ENCODE results near the gene DGKA. TPM values are rescaled to one million over a fixed set of nuclear protein-coding genes. Genes with fewer than 3 reads are reported as not detected.

Gene DGKA
- total RNA-seq, 1 experiment from 2014 or later, result 58.3 TPM

DNA sequence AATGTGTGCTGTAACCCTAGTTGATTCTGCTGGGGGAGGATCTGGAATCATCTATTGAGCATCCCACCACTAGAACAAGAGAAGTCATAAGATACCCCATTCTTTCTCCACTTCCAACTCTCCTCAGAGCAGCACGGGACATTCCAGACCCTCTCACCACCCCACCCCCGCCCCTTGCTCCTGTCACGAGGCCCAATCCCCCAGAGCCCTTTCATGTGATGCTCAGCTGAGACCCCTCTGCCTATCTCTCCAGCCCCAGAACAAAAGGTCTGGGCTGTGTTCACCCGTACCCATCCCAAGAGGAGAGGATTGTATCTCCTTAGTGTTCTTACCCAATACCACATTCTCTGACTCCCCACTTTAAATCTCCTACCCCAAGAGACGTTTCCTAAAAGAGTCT lies 34.3 kb downstream of the DGKA start:
- peaks cover 29% of the 10 kb centered on the region for H3K79me2 ChIP-seq (ENCODE audit: insufficient read depth, low read length)
- peaks cover 8 to 16% of the 10 kb centered on the region in 2 experiments for H3K4me1 ChIP-seq (ENCODE audit: control insufficient read depth in 1 of 2, insufficient read depth in 2 of 2, low read length in 2 of 2)
- ChIA-PET CTCF (no interaction called here), POLR2A (no interaction called here), RAD21 (ENCODE audit: low non-redundant PET in 1 of 2, low total read pairs in 2 of 2, uncharacterized antibody in 2 of 2, unreplicated experiment in 2 of 2) (no interaction called here)
- H3K9me3 ChIP-seq (ENCODE audit: control insufficient read depth in 1 of 2, insufficient read depth in 1 of 2, low read depth in 1 of 2, low read length in 2 of 2), result no peaks in the 10 kb centered on the region
- no peak overlapping the region for H2AFZ ChIP-seq (ENCODE audit: low read depth, low read length, poor library complexity, severe bottlenecking)
- intact Hi-C loops (cut with micrococcal nuclease), result no loop called here
- DNase-seq (ENCODE audit: low read depth, low spot score) (no peak), ATAC-seq (no peak)
- H3K4me2 ChIP-seq (ENCODE audit: low read length), result no peak overlapping the region
- no peaks in the 10 kb centered on the region for H4K20me1 ChIP-seq (ENCODE audit: insufficient read depth)
- no peaks in the 10 kb centered on the region for H3K9me2 ChIP-seq (ENCODE audit: insufficient read depth)
- peaks cover 16% of the 10 kb centered on the region in 2 experiments; a peak in 3 of 4 replicates for H3K36me3 ChIP-seq (ENCODE audit: control insufficient read depth in 1 of 2, insufficient read depth in 2 of 2, low read length in 2 of 2)
- BruUV-seq (replicated peaks), result no TSS peak
- H3K9ac ChIP-seq (ENCODE audit: low read length), result no peak overlapping the region
- TF ChIP-seq POLR2A (IDR thresholded peaks at IDR 0.05; ENCODE audit: borderline replicate concordance, extremely low read depth, insufficient read depth, insufficient read length) (no peak), CEBPB (IDR thresholded peaks at IDR 0.05; ENCODE audit: low read depth) (no peak), JUND (IDR thresholded peaks at IDR 0.05) (no peak), SP1 (IDR thresholded peaks at IDR 0.05; ENCODE audit: low read depth) (no peak), POLR2AphosphoS5 (IDR thresholded peaks at IDR 0.05; ENCODE audit: low read depth, low read length) (no peak), EZH2 (IDR thresholded peaks at IDR 0.05) (no peak), ELF1 (IDR thresholded peaks at IDR 0.05; ENCODE audit: borderline replicate concordance, low read depth) (no peak), RAD21 (IDR thresholded peaks at IDR 0.05; ENCODE audit: low read depth) (no peak), SRF (IDR thresholded peaks at IDR 0.05; ENCODE audit: low read depth) (no peak), FOSL1 (IDR thresholded peaks at IDR 0.05; ENCODE audit: low read depth) (no peak), EZH2phosphoT487 (IDR thresholded peaks at IDR 0.05; ENCODE audit: borderline replicate concordance) (no peak)
- TF ChIP-seq, protein P1, sequence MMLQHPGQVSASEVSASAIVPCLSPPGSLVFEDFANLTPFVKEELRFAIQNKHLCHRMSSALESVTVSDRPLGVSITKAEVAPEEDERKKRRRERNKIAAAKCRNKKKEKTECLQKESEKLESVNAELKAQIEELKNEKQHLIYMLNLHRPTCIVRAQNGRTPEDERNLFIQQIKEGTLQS (IDR thresholded peaks at IDR 0.05), result no peak
- TF ChIP-seq, protein P2, sequence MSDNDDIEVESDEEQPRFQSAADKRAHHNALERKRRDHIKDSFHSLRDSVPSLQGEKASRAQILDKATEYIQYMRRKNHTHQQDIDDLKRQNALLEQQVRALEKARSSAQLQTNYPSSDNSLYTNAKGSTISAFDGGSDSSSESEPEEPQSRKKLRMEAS (IDR thresholded peaks at IDR 0.05), result no peak
- TF ChIP-seq, protein P3, sequence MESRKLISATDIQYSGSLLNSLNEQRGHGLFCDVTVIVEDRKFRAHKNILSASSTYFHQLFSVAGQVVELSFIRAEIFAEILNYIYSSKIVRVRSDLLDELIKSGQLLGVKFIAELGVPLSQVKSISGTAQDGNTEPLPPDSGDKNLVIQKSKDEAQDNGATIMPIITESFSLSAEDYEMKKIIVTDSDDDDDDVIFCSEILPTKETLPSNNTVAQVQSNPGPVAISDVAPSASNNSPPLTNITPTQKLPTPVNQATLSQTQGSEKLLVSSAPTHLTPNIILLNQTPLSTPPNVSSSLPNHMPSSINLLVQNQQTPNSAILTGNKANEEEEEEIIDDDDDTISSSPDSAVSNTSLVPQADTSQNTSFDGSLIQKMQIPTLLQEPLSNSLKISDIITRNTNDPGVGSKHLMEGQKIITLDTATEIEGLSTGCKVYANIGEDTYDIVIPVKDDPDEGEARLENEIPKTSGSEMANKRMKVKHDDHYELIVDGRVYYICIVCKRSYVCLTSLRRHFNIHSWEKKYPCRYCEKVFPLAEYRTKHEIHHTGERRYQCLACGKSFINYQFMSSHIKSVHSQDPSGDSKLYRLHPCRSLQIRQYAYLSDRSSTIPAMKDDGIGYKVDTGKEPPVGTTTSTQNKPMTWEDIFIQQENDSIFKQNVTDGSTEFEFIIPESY (IDR thresholded peaks at IDR 0.05; ENCODE audit: extremely low read depth, insufficient replicate concordance, low read length), result no peak
- no peak overlapping the region for H3K4me3 ChIP-seq (replicated peaks in 1 of 2; ENCODE audit: low read depth in 1 of 2, low read length in 2 of 2)
- H3K27me3 ChIP-seq (ENCODE audit: insufficient read depth, low read length), result no peaks in the 10 kb centered on the region
- H3K27ac ChIP-seq (ENCODE audit: low read depth, low read length), result no peak overlapping the region
